Mesendoderm (in vitro differentiated cells): Measurements from ENCODE around the gene IFIT2.
"Not testable (repeated sequence)": the region's sequence is repeated elsewhere in the genome, so short reads cannot be mapped to it uniquely, and the experiment has no call there.

Experiments used
- DNase-seq: peaks from one replicate; pipeline ENCODE4 v3.0.0; 2013
- H2AK5ac ChIP-seq: 2 replicates; pipeline ENCODE4 v1.6.1; 2013; ENCODE audit warnings: low read length, inconsistent platforms
- H2BK120ac ChIP-seq: 2 replicates; pipeline ENCODE4 v1.6.1; 2013; ENCODE audit warnings: low read depth, mild to moderate bottlenecking, low read length, moderate library complexity, mixed read lengths
- H2BK15ac ChIP-seq: replicated peaks from 2 replicates; pipeline ENCODE4 v1.6.1; 2013; ENCODE audit warnings: low read depth, mild to moderate bottlenecking, moderate library complexity
- H2BK5ac ChIP-seq: 2 replicates; pipeline ENCODE4 v1.6.1; 2013; ENCODE audit warnings: low read length, inconsistent platforms
- H3K18ac ChIP-seq: 2 replicates; pipeline ENCODE4 v1.6.1; 2013; ENCODE audit warnings: mild to moderate bottlenecking, low read length, mixed read lengths
- H3K23ac ChIP-seq: one replicate; pipeline ENCODE4 v1.6.1; 2013; ENCODE audit warnings: low read length
- H3K27ac ChIP-seq: 2 replicates; pipeline ENCODE4 v1.5.1; 2013; ENCODE audit warnings: low read depth, mild to moderate bottlenecking, inconsistent platforms, low read length, moderate library complexity
- H3K27me3 ChIP-seq: 2 replicates; pipeline ENCODE4 v1.6.1; 2013; ENCODE audit warnings: low read length, control low read depth, mild to moderate bottlenecking, inconsistent platforms; ENCODE audit not compliant: insufficient read depth, poor library complexity
- H3K36me3 ChIP-seq: 2 replicates; pipeline ENCODE4 v1.6.1; 2013; ENCODE audit warnings: low read length, inconsistent platforms; ENCODE audit not compliant: control insufficient read depth, insufficient read depth
- H3K4ac ChIP-seq: one replicate; pipeline ENCODE4 v1.6.1; 2013; ENCODE audit warnings: low read depth, mild to moderate bottlenecking, low read length, moderate library complexity
- H3K4me1 ChIP-seq: 2 replicates; pipeline ENCODE4 v1.6.1; 2013; ENCODE audit warnings: low read depth, low read length, inconsistent platforms; ENCODE audit not compliant: control insufficient read depth
- H3K4me2 ChIP-seq: 2 replicates; pipeline ENCODE4 v1.6.1; 2013; ENCODE audit warnings: low read length
- H3K4me3 ChIP-seq: 2 replicates; pipeline ENCODE4 v1.5.1; 2013; ENCODE audit warnings: mild to moderate bottlenecking, low read length
- H3K56ac ChIP-seq: one replicate; pipeline ENCODE4 v1.6.1; 2013; ENCODE audit warnings: low read length
- H3K79me1 ChIP-seq: 2 replicates; pipeline ENCODE4 v1.6.1; 2013; ENCODE audit warnings: low read length, inconsistent platforms
- H3K79me2 ChIP-seq: 2 replicates; pipeline ENCODE4 v1.6.1; 2013; ENCODE audit warnings: mild to moderate bottlenecking, low read length; ENCODE audit not compliant: control insufficient read depth, insufficient read depth
- H3K9ac ChIP-seq: 2 replicates; pipeline ENCODE4 v1.6.1; 2013; ENCODE audit warnings: low read length, inconsistent platforms
- H4K5ac ChIP-seq: one replicate; pipeline ENCODE4 v1.6.1; 2013; ENCODE audit warnings: low read length
- H4K8ac ChIP-seq: one replicate; pipeline ENCODE4 v1.6.1; 2013; ENCODE audit warnings: low read depth, mild to moderate bottlenecking, control low read depth, low read length, moderate library complexity
- WGBS: extraction: QIAGEN DNeasy Blood & Tissue Kit; methylation state at CpG from one replicate; pipeline ENCODE4 v1.1.7; 2013; ENCODE audit warnings: low lambda C conversion rate, missing lambda C conversion rate; ENCODE audit not compliant: insufficient coverage; ENCODE audit errors: extremely low coverage; 5-methylcytosine and 5-hydroxymethylcytosine counted together

IFIT2 gene

DNA sequence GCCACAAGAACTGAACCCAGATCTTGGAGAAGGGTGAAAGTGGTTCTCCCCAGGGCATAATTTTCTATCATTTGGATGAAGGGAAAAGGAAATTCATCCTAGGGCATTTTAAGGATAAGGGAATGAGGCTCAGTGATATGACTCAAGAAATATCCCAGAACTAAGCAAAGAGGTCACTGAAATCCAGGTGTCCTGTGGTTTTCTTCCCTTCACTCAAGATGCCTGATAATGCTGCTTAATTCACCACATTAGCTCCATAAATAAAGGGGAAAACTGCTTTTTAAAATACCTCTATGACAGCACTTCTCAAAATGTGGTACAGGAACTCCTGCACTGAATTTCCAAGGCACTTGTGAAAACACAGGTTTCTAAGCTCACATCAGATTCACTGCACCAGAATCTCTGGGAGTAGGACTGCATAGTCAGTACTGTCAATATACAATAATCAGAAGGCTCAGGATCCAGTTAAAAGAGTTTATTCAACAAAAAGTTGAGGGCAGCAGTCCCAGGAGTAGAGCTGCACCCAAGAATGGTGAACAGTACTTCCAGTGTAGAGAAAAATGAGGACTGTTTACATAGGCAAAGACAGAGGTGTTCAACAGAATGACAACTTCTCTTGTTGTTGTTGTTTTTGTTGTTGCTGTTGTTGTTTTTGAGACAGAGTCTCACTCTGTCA, 28.8 kb downstream of the IFIT2 start:
- Histone ChIP-seq H2AK5ac (no peak overlapping the region), H3K4me2 (no peak overlapping the region), H3K23ac (no peak overlapping the region), H2BK15ac (no peak overlapping the region), H3K36me3 (no peaks in the 10 kb centered on the region), H3K79me2 (no peaks in the 10 kb centered on the region), H3K27ac (peak overlapping the region; percentile 73), H3K9ac (no peak overlapping the region), H3K4me3 (no peak overlapping the region), H2BK120ac (peak overlapping the region; percentile 99), H2BK5ac (peak overlapping the region; percentile 17), H3K4ac (peak overlapping the region; percentile 78), H4K8ac (no peak overlapping the region), H3K56ac (peak overlapping the region; percentile 40), H3K27me3 (no peaks in the 10 kb centered on the region), H3K18ac (peak overlapping the region; percentile 85), H4K5ac (no peak overlapping the region), H3K4me1 (peaks cover 24% of the 10 kb centered on the region), H3K79me1 (no peaks in the 10 kb centered on the region)
- no peak for DNase-seq

GRCh38 chr10:89331487-89332122, 29.8 kb downstream of the IFIT2 start:
- not testable (repeated sequence) for H3K18ac ChIP-seq, H3K27me3 ChIP-seq, H3K4me3 ChIP-seq, H3K9ac ChIP-seq, DNase-seq, H3K79me1 ChIP-seq, H3K27ac ChIP-seq, H3K36me3 ChIP-seq, H3K4me2 ChIP-seq, H2BK15ac ChIP-seq, H3K23ac ChIP-seq, H4K5ac ChIP-seq, H3K79me2 ChIP-seq, H4K8ac ChIP-seq
- Histone ChIP-seq H2BK5ac (peak overlapping the region; percentile 47), H2BK120ac (peak overlapping the region; percentile 99), H3K56ac (peak overlapping the region; percentile 40), H3K4ac (peak overlapping the region; percentile 17), H3K4me1 (peaks cover 24% of the 10 kb centered on the region), H2AK5ac (peak overlapping the region; percentile 15)
- WGBS = no CpG with 5 or more reads among the region's 14 CpGs

GRCh38 chr10:89332123-89332633, 30.3 kb downstream of the IFIT2 start:
- no CpG with 5 or more reads among the region's 5 CpGs for WGBS
- Histone ChIP-seq H3K23ac (no peak overlapping the region), H3K27me3 (no peaks in the 10 kb centered on the region), H2BK120ac (peak overlapping the region; percentile 96), H3K18ac (peak overlapping the region; percentile 99), H3K4me3 (no peak overlapping the region), H3K4ac (peak overlapping the region; percentile 90), H3K9ac (no peak overlapping the region), H3K56ac (peak overlapping the region; percentile 25), H3K36me3 (no peaks in the 10 kb centered on the region), H2BK5ac (no peak overlapping the region), H2AK5ac (no peak overlapping the region), H3K4me1 (peaks cover 24% of the 10 kb centered on the region), H3K27ac (peak overlapping the region; percentile 62), H4K8ac (no peak overlapping the region), H2BK15ac (peak overlapping the region; percentile 43), H4K5ac (no peak overlapping the region), H3K79me1 (no peaks in the 10 kb centered on the region), H3K79me2 (no peaks in the 10 kb centered on the region), H3K4me2 (no peak overlapping the region)
- DNase-seq = no peak

DNA sequence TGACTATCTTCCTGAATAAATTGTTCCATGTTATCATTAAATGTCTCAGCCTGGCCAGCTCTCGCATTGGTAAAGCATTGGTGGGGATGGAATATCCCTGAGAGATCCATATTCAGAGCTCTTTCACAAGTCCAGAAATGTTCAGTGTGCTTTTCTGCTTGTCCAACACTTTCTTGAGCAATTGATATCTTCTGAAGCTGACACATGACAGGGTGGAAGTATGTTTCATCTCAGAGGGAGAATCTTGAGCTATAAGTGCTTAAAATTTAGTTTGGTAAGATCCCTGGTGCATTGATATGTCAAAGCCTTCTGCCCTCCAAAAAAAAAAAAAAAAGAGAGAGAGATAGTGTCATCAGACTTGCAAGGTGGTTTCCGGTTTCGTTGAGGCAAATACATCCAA, 33.4 kb downstream of the IFIT2 start:
- Histone ChIP-seq H2AK5ac (no peak overlapping the region), H3K4ac (no peak overlapping the region), H2BK5ac (no peak overlapping the region), H3K27ac (no peak overlapping the region), H4K8ac (no peak overlapping the region), H3K4me2 (no peak overlapping the region), H4K5ac (no peak overlapping the region), H3K79me2 (no peaks in the 10 kb centered on the region), H2BK15ac (no peak overlapping the region), H3K79me1 (no peaks in the 10 kb centered on the region), H3K36me3 (no peaks in the 10 kb centered on the region), H3K4me1 (peaks cover 16% of the 10 kb centered on the region), H2BK120ac (peak overlapping the region; percentile 55), H3K27me3 (no peaks in the 10 kb centered on the region), H3K23ac (no peak overlapping the region), H3K18ac (peak overlapping the region; percentile 78), H3K4me3 (no peak overlapping the region), H3K9ac (no peak overlapping the region), H3K56ac (no peak overlapping the region)
- no CpG with 5 or more reads among the region's 3 CpGs for WGBS
- no peak for DNase-seq

DNA sequence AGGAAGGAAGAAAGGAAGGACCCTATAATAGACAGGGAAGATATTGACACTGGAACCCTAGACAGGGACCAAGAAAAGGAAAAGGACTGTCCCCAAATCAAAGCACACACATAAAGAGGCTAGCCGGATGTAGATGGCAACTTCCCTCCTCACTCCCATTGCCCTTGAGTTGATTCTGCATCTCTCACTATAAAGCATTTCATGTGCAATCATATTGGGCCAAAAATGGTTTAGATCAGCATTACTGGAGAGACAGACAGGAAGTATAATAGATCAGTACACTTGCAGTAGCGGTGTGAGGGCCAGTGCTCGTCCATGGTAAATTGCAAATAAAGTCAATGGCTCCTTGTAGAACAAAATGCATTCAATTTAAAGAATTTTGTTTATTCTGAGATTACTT, 34.4 kb downstream of the IFIT2 start:
- Histone ChIP-seq H3K18ac (no peak overlapping the region), H3K4me3 (no peak overlapping the region), H3K27me3 (no peaks in the 10 kb centered on the region), H3K4me1 (peaks cover 14% of the 10 kb centered on the region), H3K27ac (no peak overlapping the region), H3K4me2 (no peak overlapping the region), H3K56ac (peak overlapping the region; percentile 20), H3K4ac (no peak overlapping the region), H3K79me2 (no peaks in the 10 kb centered on the region), H4K5ac (no peak overlapping the region), H3K23ac (no peak overlapping the region), H3K9ac (no peak overlapping the region), H2BK120ac (no peak overlapping the region), H4K8ac (no peak overlapping the region), H3K79me1 (no peaks in the 10 kb centered on the region), H2AK5ac (no peak overlapping the region), H2BK5ac (peak overlapping the region; percentile 26), H2BK15ac (no peak overlapping the region), H3K36me3 (no peaks in the 10 kb centered on the region)
- DNase-seq = no peak
- WGBS = no CpG with 5 or more reads among the region's 3 CpGs
